HG02885 (cell line): ENCODE results near the gene SCRN3.

Source experiments
- ATAC-seq: cut with Tn5 transposase; IDR thresholded peaks from one replicate; pipeline ENCODE4 v1.9.1; 2021; ENCODE audit warnings: mild to moderate bottlenecking; ENCODE audit not compliant: unreplicated experiment, poor library complexity

Gene SCRN3

DNA sequence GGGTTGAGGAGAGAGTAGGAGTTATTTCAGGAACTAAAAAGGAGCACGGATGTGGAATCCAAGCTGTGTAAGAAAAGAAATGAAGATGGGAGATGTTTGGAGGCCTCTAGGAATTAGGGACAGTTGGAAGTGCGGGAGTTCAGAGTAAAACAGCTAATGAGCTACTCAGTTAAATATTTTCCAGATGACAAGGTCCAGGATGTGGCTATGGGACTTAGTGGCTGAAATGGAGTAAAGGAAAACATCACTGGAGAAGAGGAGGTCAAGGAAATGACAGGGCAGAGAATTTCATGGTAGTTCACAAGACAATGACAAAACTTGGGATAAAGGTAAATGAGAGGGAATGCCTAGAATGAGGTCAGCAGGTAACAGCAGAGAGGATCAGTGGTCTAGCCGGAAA is 78.3 kb downstream of the SCRN3 start:
- ATAC-seq = no peak

DNA sequence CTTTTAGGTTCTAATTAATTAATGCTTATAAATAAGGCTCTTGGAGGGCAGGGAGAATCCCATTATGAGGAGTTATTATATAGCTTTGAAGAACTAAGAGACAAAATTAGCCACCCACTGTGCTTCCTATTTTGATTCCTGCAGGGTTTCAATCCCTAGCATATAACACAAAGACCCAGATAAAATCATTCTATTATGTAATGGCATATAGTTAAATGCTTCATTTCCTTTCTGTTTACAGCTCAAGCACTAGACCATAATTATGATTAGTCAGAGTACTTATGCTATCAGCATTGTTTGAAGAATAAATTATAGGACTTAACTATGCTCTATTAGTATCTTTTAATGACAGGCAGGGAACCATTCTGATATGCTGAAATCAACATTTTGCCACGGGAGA is 82.2 kb downstream of the SCRN3 start:
- no peak for ATAC-seq
